ENCODE data around the gene TMEM250.
"Not testable (repeated sequence)": the region's sequence is repeated elsewhere in the genome, so short reads cannot be mapped to it uniquely, and the experiment has no call there.

Gene TMEM250

GRCh38 chr9:136151848-136152542 lies 33.3 kb upstream of the TMEM250 start:
- no peak for DNase-seq (ENCODE audit: low spot score)
- no peaks in the 10 kb centered on the region for H3K36me3 Mint-ChIP-seq (ENCODE audit: low read depth)
- H3K27me3 Mint-ChIP-seq (ENCODE audit: low read depth), result no peaks in the 10 kb centered on the region
- H3K9me3 Mint-ChIP-seq, result no peaks in the 10 kb centered on the region
- H3K27ac Mint-ChIP-seq, result no peak overlapping the region
- no peaks in the 10 kb centered on the region for H3K4me1 Mint-ChIP-seq (ENCODE audit: low read depth)
- no peak overlapping the region for H3K4me3 Mint-ChIP-seq

DNA sequence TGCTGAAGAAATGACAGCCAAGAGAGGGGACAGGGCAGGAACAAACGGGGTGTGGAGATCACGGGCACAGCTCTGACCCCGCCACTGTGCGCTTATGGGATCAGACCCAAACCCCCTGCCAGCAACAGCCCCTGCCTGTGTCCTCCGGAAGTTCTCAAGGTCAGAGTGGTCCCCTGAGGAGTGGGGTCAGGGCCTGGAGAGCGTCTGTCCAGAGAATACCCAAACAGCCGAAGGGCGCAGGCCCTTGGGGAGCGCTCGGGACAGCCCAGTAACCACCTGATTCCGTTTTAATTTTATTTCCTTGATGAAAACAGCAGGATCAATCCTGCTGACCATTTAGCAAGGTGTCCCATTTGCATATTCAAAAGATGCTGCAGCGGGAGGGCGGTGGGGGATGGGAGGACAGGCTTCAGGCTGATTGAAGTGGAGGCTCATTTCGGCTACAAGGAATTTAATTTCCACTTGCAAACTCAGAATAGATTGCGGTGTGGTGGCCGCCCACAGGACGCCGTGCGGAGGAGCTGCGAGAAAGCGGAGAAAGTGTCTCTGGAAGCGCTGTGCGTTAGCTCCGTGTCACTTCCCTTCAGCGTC lies 32.6 kb upstream of the TMEM250 start:
- H3K9me3 Mint-ChIP-seq, result no peaks in the 10 kb centered on the region
- no peaks in the 10 kb centered on the region for H3K36me3 Mint-ChIP-seq (ENCODE audit: low read depth)
- no peak overlapping the region for H3K27ac Mint-ChIP-seq
- H3K4me1 Mint-ChIP-seq (ENCODE audit: low read depth), result no peaks in the 10 kb centered on the region
- no peak overlapping the region for H3K4me3 Mint-ChIP-seq
- no peak for DNase-seq (ENCODE audit: low spot score)
- H3K27me3 Mint-ChIP-seq (ENCODE audit: low read depth), result no peaks in the 10 kb centered on the region

DNA sequence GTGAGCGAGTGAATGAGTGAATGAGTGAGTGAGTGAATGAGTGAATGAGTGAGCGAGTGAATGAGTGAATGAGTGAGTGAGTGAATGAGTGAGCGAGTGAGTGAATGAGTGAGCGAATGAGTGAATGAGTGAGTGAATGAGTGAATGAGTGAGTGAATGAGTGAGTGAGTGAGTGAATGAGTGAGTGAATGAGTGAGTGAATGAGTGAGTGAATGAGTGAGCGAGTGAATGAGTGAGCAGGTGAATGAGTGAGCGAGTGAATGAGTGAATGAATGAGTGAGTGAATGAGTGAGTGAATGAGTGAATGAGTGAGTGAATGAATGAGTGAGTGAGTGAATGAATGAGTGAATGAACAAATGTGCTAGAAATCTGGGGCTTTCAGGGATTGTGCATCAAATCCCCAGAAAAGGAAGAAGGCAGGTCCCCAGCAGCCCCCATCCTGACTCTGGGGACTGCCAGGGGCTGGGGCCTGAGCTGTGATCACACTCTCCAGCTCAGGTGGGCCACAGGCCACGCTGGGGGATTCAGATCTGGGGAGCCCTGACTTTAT lies 32.1 kb upstream of the TMEM250 start:
- not testable (repeated sequence) for H3K36me3 Mint-ChIP-seq (ENCODE audit: low read depth); H3K4me1 Mint-ChIP-seq (ENCODE audit: low read depth); H3K9me3 Mint-ChIP-seq; H3K27ac Mint-ChIP-seq; H3K4me3 Mint-ChIP-seq; H3K27me3 Mint-ChIP-seq (ENCODE audit: low read depth); DNase-seq (ENCODE audit: low spot score)

- H3K27me3 Mint-ChIP-seq (ENCODE audit: low read depth), result no peaks in the 10 kb centered on the region
- H3K4me1 Mint-ChIP-seq (ENCODE audit: low read depth), result no peaks in the 10 kb centered on the region
Measured at GRCh38 chr9:136149853-136150252, 31.2 kb upstream of the TMEM250 start.

GRCh38 chr9:136149337-136149736 lies 30.7 kb upstream of the TMEM250 start:
- no peak overlapping the region for H3K4me3 Mint-ChIP-seq
- no peaks in the 10 kb centered on the region for H3K36me3 Mint-ChIP-seq (ENCODE audit: low read depth)
- no peak for DNase-seq (ENCODE audit: low spot score)
- no peaks in the 10 kb centered on the region for H3K4me1 Mint-ChIP-seq (ENCODE audit: low read depth)
- H3K27me3 Mint-ChIP-seq (ENCODE audit: low read depth), result no peaks in the 10 kb centered on the region
- no peaks in the 10 kb centered on the region for H3K9me3 Mint-ChIP-seq
- H3K27ac Mint-ChIP-seq, result no peak overlapping the region

More at GRCh38 chr9:136149853-136150252, 31.2 kb upstream of the TMEM250 start:
- H3K4me3 Mint-ChIP-seq, result no peak overlapping the region
- H3K36me3 Mint-ChIP-seq (ENCODE audit: low read depth), result no peaks in the 10 kb centered on the region
- H3K9me3 Mint-ChIP-seq, result no peaks in the 10 kb centered on the region
- DNase-seq (ENCODE audit: low spot score), result no peak
- H3K27ac Mint-ChIP-seq, result no peak overlapping the region

- H3K4me3 Mint-ChIP-seq, result no peak overlapping the region
- no peaks in the 10 kb centered on the region for H3K36me3 Mint-ChIP-seq (ENCODE audit: low read depth)
- no peak for DNase-seq (ENCODE audit: low spot score)
- no peak overlapping the region for H3K27ac Mint-ChIP-seq
- no peaks in the 10 kb centered on the region for H3K9me3 Mint-ChIP-seq
- H3K4me1 Mint-ChIP-seq (ENCODE audit: low read depth), result no peaks in the 10 kb centered on the region
- no peaks in the 10 kb centered on the region for H3K27me3 Mint-ChIP-seq (ENCODE audit: low read depth)
Measured at GRCh38 chr9:136148766-136149165, 30.1 kb upstream of the TMEM250 start.

- Mint-ChIP-seq H3K27me3 (ENCODE audit: low read depth) (no peaks in the 10 kb centered on the region), H3K27ac (no peak overlapping the region), H3K4me3 (no peak overlapping the region), H3K4me1 (ENCODE audit: low read depth) (no peaks in the 10 kb centered on the region), H3K9me3 (no peaks in the 10 kb centered on the region), H3K36me3 (ENCODE audit: low read depth) (no peaks in the 10 kb centered on the region)
- no peak for DNase-seq (ENCODE audit: low spot score)
Measured at GRCh38 chr9:136147890-136148714, 29.4 kb upstream of the TMEM250 start.

GRCh38 chr9:136147038-136147889 lies 28.6 kb upstream of the TMEM250 start:
- H3K36me3 Mint-ChIP-seq (ENCODE audit: low read depth), result no peaks in the 10 kb centered on the region
- no peak for DNase-seq (ENCODE audit: low spot score)
- H3K27ac Mint-ChIP-seq, result no peak overlapping the region
- H3K4me3 Mint-ChIP-seq, result no peak overlapping the region
- H3K27me3 Mint-ChIP-seq (ENCODE audit: low read depth), result no peaks in the 10 kb centered on the region
- H3K9me3 Mint-ChIP-seq, result no peaks in the 10 kb centered on the region
- no peaks in the 10 kb centered on the region for H3K4me1 Mint-ChIP-seq (ENCODE audit: low read depth)

DNA sequence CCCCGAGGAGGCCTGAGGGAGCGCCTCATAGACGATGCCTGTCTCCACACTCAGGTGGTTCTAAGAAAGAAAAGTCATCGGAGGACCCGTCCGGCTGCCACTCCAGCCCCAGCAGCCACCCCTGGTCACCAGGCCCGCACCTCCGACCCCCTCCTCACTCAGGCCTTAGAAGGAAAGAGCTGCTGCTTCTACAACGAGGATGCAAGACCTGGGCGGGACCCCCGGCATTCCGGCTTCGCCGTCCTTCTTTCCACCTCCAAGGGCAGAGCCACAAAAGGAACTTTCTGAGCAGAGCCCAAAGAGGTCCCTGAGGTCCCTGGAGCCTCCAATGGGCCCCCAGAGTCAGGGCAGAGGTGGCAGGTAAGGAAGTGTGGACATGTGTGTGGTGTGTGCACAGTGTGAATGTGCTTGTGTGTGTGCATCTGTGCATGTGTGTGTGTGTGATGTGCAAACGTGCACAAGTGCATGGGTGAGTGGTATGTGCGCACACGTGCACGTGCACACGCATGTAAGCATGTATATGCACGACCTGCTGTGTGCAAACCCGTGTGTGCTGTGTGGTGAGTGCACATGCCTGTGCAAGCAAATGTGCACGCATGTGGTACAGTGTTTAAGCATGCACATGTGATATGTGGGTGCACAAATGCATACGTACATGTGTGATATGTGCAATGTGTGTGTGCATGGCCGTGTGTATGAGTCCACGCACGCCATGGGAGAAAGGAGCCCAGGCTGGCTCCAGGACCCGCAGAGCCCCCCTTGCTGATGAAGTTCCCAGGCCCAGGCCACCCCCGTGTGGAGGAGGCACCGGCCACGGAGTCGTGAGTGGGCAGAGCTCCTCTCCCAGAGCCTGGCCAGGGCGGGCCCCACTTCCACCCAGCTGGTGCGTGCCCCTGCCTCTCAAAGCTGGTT lies 27.7 kb upstream of the TMEM250 start:
- no peak for DNase-seq (ENCODE audit: low spot score)
- H3K9me3 Mint-ChIP-seq, result no peaks in the 10 kb centered on the region
- no peak overlapping the region for H3K27ac Mint-ChIP-seq
- no peaks in the 10 kb centered on the region for H3K4me1 Mint-ChIP-seq (ENCODE audit: low read depth)
- no peak overlapping the region for H3K4me3 Mint-ChIP-seq
- H3K27me3 Mint-ChIP-seq (ENCODE audit: low read depth), result no peaks in the 10 kb centered on the region
- H3K36me3 Mint-ChIP-seq (ENCODE audit: low read depth), result no peaks in the 10 kb centered on the region

GRCh38 chr9:136145580-136145979 lies 26.9 kb upstream of the TMEM250 start:
- DNase-seq (ENCODE audit: low spot score), result no peak
- no peaks in the 10 kb centered on the region for H3K9me3 Mint-ChIP-seq
- no peaks in the 10 kb centered on the region for H3K4me1 Mint-ChIP-seq (ENCODE audit: low read depth)
- H3K27me3 Mint-ChIP-seq (ENCODE audit: low read depth), result no peaks in the 10 kb centered on the region
- no peak overlapping the region for H3K27ac Mint-ChIP-seq
- H3K4me3 Mint-ChIP-seq, result no peak overlapping the region
- no peaks in the 10 kb centered on the region for H3K36me3 Mint-ChIP-seq (ENCODE audit: low read depth)

DNA sequence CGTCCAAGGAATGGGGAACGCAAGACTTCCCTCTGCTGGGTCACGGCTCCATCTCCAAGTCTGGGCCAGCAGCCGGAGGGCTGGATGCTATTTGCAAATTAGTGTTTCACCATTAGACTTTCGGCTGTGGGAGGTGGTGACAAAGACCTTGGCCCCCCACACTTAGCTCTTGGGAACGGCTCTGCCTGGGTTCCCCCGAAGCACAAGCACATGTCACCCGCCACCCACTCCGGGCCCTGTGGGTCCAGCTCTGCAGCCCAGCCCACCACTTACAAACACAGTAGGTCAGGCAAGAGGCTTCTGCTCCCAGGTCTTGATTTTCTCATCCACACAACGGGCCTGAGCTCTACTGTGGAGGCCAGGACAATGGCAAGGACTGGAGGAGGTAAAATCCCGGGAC lies 25.8 kb upstream of the TMEM250 start:
- Mint-ChIP-seq H3K36me3 (ENCODE audit: low read depth) (no peaks in the 10 kb centered on the region), H3K9me3 (no peaks in the 10 kb centered on the region), H3K27ac (no peak overlapping the region)

GRCh38 chr9:136143215-136144001 lies 24.7 kb upstream of the TMEM250 start:
- no peaks in the 10 kb centered on the region for H3K27me3 Mint-ChIP-seq (ENCODE audit: low read depth)
- no peaks in the 10 kb centered on the region for H3K9me3 Mint-ChIP-seq
- H3K4me3 Mint-ChIP-seq, result no peak overlapping the region
- no peaks in the 10 kb centered on the region for H3K4me1 Mint-ChIP-seq (ENCODE audit: low read depth)
- no peak overlapping the region for H3K27ac Mint-ChIP-seq
- DNase-seq (ENCODE audit: low spot score), result no peak
- H3K36me3 Mint-ChIP-seq (ENCODE audit: low read depth), result no peaks in the 10 kb centered on the region

More for the DNA sequence above, 25.8 kb upstream of the TMEM250 start:
- H3K4me1 Mint-ChIP-seq (ENCODE audit: low read depth), result no peaks in the 10 kb centered on the region
- DNase-seq (ENCODE audit: low spot score), result no peak
- H3K4me3 Mint-ChIP-seq, result no peak overlapping the region
- H3K27me3 Mint-ChIP-seq (ENCODE audit: low read depth), result no peaks in the 10 kb centered on the region
